Astrocyte (in vitro differentiated cells and primary cell): ENCODE measurements around the gene SLN.

Experiments used
- EZH2 ChIP-seq: IDR thresholded peaks from 2 replicates; pipeline ENCODE4 v1.6.1; 2012; ENCODE audit warnings: mild to moderate bottlenecking, low read length, inconsistent platforms; ENCODE audit not compliant: insufficient read depth
- TF ChIP-seq, protein P1 (sequence below): IDR thresholded peaks from 2 replicates; pipeline ENCODE4 v1.5.1; 2011; ENCODE audit warnings: low read depth, mild to moderate bottlenecking, inconsistent platforms, low read length, moderate library complexity; ENCODE audit not compliant: insufficient read depth

DNA sequence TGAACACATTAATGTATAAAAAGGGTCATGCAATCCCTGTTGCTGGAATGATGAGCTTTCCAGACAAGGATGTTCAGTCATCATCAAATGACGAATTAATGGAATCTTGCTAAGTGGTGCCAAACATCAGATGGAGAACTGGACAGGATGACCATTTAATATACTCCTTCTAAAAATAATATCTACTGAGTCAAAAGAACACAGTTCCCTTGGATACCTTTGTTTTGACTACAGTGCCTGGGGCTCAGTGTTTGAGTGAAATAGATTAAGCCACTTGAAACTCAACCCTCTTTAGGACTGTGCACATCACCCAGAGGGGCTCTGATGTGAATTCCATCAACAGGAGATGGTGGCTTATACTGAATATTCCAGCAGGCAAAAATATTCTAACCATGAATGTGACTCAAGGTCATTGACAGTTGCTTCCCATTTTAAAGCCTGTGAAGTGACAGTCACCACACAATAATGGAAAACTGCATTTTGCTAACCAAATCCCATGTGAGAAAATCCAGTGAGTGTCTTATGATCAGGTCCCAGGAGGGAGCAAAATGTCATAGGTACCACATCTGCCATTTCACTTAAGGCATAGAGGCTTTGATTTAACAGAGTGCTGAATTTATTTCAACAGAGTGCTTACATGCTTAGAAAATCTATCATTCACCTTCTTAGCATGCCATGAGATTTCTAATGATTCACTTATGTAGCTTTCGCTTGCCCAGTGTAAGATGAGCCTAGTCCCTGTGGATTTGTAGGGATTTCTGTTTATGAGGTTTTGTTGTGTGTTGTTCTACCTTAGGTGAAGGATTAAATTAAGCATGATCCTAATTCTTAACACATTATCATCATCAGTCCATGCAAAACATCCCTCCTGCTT, 41.3 kb upstream of the SLN start:
- TF ChIP-seq, protein P1, sequence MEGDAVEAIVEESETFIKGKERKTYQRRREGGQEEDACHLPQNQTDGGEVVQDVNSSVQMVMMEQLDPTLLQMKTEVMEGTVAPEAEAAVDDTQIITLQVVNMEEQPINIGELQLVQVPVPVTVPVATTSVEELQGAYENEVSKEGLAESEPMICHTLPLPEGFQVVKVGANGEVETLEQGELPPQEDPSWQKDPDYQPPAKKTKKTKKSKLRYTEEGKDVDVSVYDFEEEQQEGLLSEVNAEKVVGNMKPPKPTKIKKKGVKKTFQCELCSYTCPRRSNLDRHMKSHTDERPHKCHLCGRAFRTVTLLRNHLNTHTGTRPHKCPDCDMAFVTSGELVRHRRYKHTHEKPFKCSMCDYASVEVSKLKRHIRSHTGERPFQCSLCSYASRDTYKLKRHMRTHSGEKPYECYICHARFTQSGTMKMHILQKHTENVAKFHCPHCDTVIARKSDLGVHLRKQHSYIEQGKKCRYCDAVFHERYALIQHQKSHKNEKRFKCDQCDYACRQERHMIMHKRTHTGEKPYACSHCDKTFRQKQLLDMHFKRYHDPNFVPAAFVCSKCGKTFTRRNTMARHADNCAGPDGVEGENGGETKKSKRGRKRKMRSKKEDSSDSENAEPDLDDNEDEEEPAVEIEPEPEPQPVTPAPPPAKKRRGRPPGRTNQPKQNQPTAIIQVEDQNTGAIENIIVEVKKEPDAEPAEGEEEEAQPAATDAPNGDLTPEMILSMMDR: no peak
- TF ChIP-seq EZH2: no peak
